Measurements from ENCODE around the gene TNRC18.
"Not testable (repeated sequence)": the region's sequence is repeated elsewhere in the genome, so short reads cannot be mapped to it uniquely, and the experiment has no call there.

TNRC18 gene

DNA sequence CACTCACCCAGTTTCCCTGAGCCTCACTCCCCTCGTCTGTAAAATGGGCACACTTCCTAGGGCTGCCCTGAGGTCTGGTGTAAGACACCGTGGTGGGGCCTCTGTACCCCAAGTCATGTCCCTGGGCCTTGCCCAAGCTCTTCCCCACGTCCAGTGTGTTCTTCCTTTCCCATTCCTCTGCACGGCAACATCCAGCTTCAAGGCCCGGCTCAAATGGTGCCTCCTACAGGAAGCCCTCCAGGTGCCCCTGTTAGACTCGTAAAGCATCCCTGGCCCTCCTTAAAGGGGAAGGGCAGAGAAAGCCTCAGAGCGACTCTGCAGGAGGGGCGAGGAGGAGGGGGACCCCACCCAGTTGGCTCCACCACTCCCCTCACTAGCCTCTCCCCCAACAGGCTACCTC, 132.3 kb downstream of the TNRC18 start:
- no peak for DNase-seq (ENCODE audit: low read depth)

DNA sequence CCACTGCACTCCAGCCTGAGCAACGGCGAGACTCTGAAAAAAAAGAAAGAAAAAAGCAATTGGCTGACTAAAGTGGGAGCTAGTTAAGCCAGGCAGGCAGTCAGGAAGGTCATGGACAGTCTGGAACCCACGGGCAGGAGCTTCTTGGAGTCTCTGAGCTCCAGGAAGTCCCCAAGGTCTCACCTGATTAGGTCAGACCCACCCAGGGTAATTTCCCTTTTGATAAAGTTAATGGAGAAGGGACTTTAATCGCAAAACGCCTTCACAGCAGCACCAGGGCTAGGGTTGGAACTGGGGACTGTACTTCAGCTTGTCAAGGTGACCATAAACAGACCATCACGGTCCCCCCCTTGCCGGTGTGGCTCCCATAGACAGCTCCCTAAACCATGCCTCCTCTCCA, 134.3 kb downstream of the TNRC18 start:
- DNase-seq (ENCODE audit: low read depth): no peak

DNA sequence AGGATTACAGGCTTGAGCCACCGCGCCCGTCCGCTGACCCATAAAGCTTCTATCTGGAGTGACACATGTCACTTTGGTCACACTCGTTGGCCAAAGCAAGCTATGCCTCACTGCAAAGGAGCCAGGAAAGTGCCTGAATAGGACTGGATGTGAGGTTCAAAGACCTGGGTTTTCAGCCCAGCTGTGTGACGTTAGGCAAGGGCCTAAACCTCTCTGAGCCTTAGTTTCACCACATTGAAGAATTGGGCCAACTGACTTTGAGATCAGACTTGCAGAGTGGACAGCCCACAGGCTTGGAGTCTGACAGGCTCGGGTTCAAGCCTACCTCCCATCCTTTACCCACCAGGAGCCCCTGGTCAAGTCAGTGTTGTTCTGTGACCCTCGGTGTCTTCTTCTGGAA, 135.1 kb downstream of the TNRC18 start:
- not testable (repeated sequence) for DNase-seq (ENCODE audit: low read depth)

DNA sequence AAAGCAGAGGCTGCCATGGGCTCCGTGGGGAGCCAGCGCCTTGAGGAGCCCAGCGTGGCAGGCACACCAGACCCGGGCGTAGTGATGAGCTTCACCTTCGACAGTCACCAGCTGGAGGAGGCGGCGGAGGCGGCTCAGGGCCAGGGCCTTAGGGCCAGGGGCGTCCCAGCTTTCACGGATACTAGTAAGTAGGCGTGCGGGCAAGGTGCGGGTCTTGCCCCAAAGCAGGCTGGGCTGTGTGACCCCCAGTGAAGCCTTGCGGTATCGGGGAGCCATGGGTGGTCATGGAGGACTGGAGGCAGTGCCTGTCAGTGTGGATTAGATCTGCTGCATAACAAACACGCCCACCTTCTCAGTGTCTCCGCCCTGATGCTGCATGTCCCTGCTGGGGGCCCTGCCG, 135.8 kb downstream of the TNRC18 start:
- DNase-seq (ENCODE audit: low read depth): no peak

DNA sequence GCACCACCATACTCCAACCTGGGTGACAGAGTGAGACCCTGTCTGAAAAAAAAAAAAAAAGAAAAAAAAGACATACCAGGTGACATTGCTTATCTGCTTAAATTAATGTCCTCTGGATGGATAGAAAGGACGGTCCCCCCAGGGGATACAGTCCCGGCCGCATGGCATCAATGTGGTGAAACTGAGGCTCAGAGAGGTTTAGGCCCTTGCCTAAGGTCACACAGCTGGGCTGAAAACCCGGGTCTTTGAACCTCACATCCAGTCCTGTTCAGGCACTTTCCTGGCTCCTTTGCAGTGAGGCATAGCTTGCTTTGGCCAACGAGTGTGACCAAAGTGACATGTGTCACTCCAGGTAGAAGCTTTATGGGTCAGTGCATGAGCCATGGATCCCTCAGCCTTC, 136.3 kb downstream of the TNRC18 start:
- DNase-seq (ENCODE audit: low read depth): not testable (repeated sequence)

DNA sequence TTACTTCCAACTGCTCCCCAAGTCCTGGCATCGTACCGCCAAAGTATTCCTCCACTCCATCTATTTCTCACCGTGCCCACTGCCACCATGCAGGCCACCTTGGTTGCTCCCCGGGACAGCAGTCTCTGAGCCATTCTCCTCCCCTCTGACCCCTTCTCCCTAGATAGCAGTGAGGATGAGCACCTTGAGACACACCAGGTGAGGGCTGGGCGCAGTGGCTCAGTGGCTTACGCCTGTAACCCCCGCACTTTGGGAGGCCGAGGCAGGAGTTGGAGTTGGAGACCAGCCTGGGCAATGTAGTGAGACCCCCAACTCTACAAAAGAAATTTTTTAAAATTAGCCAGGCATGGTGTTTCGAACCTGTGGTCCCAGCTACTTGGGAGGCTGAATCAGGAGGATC, 136.7 kb downstream of the TNRC18 start:
- no peak for DNase-seq (ENCODE audit: low read depth)

DNA sequence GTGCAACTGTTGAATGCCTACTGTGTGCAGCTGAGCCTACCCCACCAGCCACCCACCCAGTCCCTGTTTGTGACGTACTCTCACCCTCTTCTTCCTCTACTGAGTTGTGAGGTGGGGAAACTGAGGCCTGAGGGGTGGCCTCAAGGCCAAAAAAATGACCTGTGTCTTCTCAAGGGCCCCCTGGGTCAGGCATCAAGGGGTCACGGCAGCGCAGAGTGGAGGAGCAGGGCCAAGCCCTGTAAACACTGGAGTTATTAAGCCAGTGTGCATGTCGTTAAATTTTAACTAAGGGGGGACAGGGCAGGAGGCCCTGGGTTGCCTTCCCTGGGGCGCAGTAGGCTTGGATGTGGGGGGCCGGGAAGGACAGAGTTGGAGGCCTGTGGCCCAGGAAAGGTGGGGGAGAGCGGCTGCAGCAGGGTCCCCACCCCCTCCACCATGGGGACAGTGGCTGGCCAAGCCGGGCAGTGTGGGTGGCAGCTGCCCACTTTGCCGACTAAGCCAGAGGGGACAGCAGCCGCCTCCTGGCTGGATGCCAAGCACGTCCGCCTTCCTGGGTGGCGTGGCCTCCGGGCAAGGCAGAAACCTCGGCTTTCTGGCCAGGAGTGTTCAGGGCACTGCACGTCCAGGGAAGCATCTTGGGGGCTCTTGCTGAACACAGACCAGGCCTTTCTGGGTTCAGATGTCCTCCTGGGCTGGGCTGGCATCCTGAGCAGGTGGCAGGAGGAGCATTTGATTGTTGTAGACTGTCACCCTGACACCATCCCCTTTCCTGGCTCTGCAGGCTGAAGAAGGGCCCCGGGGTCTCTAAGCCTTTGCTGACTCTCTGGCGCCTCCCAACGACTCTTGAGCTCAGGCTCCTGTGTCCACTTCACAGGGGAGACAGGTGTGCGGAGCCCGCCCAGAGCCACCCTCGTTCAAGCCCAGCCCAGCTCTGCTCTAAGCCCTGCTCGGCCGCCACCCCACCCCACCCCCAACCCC, 139.0 kb downstream of the TNRC18 start:
- no peak for DNase-seq (ENCODE audit: low read depth)

DNA sequence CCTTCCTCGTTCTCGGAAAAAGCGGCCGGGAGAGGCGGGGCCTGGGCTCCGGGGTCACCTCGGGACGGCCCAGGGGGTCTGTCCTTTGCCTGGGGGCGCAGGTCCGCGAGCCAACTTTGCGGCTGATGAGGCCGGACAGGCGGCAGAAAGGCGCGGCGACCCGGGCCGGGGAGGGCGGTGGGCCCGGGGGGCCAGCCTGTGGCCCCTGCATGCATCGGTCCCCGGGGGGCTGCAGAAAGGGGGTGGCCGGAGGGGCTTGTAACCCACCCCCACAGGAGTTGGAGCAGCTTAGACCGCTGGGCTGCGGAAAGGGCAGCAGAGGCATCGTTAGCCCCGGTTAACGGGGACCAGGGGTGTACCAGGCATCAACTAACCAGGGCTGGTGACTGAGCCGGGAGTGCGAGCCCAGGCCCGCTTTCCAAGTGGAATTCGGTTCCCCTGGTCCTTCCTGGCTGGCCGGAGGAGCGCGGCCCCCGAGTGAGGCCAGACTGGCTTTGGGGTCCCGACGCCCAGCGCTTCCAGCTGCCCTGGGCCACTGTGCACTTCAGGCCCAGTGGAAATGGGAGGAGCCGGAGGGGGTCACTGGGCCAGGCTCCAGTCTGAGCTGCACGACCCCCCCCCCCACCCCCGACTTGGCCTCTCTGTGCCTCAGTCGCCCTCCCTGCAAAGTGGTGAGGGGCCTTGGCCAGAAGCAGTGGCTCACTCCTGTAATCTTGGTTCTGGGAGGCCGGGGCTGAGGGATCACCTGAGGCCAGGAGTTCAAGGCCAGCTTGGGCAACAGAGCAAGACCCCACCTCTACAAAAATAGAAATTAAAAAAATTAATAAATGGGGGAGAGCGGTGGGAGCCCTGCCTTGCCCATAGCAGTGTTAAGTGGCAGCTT, 140.0 kb downstream of the TNRC18 start:
- DNase-seq (ENCODE audit: low read depth): no peak

DNA sequence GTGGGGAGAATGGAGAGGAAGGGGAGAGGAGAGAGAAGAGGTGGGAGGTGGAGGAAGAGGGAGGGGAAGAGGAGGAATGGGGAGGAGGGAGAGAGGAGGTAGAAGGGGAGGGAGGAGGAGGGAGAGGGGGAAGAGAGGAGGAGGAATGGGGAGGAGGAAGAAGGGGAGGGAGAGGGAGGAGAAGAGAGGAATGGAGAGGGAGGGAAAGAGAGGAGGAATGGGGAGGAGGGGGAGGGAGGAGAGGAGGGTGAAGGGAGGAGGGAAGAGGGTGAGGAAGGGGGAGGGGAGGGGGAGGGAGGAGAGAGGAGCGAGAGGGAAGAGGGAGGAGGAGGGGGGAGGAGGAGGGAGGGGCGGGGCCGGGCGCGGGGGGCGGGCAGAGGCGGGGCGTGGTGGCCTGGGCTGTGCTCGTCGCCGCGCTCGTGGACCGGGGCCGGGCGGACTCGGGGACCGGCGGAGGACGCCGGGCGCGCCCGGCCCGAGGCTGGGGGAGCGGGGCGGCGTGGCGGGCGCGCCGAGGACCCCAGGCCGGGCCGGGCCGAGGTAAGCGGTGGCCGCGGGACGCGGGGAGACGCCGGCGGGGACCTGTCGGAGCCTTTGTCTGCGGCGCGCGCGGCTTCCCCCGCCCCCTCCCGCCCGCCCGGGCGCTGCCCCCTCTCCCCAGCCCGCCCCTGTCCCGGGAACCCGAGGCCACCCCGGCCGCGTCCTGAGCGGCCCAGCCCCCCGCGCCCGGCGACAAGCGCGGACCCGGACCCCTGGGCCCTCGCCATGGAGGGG, 140.9 kb downstream of the TNRC18 start, which contains the start of gene SLC29A4:
TSS of gene SLC29A4 (plus strand) at position 401 of the 774 bp plus-strand sequence. CDS start 4,874 bp downstream, outside the sequence.
- DNase-seq (ENCODE audit: low read depth): peak; percentile 8

DNA sequence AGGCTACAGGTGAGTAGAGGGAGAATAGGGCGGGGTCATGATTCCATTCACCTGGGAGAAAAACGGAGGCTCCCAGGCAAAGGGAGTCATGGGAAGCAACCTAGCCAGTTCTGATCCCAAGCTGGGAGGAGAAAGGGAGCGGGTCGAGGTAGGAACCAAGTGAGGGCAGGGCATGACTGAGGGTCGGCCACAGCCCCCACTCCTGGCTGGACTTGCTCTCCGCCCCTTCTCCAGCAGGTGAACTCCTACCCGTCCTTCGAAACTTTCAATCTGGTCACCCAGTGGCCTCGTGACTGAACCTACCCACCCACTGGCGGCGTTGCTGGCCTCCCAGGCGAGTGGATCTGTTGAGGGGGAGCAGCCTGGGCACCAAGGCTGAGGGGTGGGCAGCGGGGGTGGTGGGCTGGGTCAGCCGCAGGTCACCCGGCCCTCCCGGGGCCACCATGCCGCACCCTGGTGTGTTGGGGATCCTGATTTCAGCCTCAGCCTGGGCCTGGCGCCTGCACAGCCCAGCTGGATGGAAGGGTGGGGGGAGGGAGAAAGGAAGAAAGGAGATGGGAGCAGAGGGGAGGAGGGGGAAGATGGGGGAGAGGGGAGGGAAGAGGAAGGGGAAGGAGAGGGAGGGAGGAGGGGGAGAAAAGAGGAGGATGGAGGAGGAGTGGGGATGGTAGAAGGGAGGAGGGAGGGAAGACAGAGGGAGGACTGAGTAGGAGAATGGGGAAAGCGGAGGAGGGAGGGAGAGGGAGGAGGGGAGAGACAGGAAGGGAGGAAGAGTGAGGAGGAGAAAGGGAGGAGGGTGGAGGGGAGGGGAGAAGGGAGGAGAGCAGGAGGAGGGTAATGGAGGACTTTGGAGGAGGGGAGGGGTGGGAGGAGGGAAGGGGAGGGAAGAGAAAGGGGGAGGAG, 141.8 kb downstream of the TNRC18 start:
- not testable (repeated sequence) for DNase-seq (ENCODE audit: low read depth)

DNA sequence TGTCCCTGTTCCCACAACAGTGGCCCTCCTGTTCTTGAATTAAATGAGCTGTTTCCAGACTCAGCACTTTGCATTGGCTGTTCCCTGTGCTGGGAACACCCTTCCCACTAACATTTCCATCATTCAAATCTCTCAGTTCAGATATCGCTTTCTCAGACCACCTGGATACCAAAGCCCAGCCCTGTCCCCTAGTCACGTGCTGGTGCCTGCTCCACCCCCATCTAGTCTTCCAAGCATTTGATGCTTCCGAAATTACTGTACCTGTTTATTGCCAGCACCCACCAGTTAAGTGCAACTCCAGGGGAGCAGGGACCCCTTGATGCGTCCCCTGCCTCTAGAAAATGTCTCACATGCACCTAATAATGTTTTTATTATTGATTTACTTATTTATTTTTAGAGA, 143.9 kb downstream of the TNRC18 start:
- no peak for DNase-seq (ENCODE audit: low read depth)

DNA sequence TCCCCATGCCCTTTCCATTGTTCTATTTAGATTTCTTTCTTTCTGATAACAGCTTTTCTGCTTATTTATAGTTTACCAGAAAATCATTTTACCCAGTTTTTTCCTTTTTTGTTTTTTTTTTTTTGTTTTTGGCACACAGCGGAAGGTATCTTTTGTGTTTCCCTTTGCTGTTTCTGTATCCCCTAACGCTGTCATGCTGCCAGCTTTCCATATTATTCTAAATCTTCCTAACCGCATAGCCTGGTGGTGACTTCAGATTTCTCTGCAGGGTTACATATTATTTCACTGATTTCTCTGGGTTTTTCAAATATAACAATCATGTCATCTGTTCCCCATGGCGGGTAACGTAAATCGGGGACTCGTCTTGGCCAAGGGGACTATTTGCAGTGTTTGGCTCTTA, 144.9 kb downstream of the TNRC18 start:
- DNase-seq (ENCODE audit: low read depth): no peak

DNA sequence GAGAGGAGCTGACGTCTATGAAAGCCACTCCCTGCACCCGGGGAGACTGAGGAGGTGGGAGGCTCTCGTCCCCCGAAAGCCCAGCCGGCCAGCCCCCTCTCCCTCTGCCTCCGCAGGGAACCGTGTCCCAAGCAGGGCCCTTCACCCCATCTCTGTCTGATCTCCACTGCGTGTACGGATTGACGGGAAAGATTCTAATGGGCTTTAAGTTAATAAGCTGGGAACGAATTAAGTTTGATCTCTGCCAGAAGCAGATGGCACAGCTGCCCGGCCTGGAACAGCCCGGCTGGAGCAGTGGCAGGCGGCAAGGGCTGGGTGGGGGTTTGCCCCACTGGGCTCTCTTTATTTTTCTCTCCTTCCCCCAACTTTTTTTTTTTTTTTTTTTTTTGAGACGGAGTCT, 147.0 kb downstream of the TNRC18 start:
- no peak for DNase-seq (ENCODE audit: low read depth)

DNA sequence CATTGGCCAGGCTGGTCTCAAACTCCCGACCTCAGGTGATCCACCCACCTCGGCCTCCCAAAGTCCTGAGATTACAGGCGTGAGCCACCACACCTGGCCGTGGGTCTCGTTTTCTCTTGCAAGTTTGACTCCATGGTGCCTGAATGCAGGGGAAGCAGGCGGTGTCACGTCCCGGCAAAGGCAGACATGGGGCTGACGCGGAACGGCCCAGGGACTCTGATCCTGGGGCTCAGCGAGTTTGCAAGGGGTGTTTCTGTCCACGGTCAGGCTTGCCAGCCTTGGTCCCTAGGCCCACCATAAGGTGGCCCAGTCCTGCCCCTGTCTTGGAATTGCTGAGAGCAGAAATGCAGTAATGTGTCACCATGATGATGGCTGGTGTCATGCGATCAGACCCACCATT, 147.5 kb downstream of the TNRC18 start:
- not testable (repeated sequence) for DNase-seq (ENCODE audit: low read depth)

DNA sequence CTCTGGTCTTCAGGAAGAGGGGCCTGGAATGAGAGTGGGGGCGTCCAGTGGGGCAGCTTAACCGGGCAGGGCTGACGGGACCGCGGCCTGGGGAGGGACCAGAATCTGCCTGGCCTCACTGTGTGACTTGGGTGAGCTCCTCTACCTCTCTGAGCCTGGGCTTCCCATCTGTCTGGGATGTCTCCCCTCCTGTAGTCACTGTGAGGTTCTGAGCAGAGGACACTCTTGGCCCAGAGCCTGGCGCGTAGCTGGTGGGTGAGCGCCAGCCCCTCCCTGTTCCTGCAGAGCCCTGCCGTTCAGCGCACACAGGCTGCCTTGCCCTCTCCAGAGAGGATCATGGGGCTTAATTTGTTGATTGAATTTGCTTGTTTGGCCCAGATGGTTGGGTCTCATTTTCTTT, 148.1 kb downstream of the TNRC18 start:
- DNase-seq (ENCODE audit: low read depth): not testable (repeated sequence)

DNA sequence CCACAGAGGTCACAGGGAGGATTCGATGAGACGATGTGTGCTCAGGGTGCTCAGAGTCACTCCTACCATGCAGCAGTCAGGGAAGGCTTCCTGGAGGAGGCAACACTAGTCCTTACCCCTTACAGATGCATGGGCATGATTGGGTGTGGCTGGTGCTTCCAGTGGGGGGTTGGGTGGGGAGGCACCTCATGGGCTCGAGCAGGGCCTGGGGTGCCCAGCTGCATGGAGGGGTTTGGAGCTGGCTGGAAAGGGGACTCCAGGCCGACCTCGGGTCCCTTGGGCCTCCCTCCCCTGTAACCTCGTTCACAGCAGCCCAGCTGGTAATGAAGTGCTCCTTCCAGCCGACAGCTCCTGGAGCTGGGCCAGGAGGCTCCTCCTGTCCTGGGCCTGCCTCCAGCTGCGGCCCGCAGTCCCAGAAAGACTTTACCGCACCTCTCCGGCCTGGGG, 148.6 kb downstream of the TNRC18 start:
- DNase-seq (ENCODE audit: low read depth): not testable (repeated sequence)

DNA sequence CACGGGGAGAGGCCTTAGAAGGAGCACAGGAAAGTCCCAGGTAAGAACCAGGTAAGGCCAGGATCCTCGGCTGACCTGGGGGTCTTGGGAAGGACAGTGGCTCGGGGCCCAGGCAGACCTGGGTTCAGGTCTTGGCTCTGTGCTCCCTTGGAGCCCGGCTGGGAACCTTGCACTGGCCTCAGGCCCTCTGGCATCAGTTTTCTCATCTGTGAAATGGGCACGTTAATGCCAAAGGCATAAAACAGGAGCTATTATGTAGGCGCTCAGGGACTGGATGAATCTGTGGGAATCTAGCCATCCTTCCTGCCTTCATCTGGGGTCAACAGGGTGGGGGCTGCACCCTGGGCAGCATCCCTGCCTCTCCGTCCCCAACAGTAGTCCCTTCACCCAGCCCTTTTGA, 149.2 kb downstream of the TNRC18 start:
- DNase-seq (ENCODE audit: low read depth): no peak

DNA sequence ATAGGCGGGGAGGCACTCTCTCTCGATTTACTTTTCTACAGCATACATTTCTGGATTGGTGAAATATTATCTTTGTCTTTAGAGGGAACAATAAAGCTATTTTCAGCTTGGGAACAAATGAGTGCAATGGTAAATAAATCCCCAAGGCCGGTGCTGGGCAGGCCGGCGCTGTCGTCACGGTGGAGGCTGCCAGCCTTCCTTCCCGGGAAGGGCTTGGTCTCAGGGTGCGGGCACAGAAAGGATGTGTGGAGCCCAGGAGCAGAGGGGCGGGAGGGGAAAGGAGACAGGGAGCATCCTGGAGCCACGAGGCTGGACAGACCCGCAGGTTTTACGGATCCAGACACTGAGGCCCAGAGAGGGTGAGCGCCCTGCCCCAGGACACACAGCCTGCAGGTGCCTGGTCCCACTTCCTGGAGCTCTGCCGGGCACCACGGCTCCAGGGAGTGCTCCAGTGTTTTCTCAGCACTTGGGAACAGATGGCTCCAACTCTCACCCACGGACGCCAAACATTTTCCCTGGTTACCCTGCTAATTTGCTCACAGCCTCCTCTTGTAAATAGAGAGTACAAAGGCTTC, 149.7 kb downstream of the TNRC18 start:
- not testable (repeated sequence) for DNase-seq (ENCODE audit: low read depth)

DNA sequence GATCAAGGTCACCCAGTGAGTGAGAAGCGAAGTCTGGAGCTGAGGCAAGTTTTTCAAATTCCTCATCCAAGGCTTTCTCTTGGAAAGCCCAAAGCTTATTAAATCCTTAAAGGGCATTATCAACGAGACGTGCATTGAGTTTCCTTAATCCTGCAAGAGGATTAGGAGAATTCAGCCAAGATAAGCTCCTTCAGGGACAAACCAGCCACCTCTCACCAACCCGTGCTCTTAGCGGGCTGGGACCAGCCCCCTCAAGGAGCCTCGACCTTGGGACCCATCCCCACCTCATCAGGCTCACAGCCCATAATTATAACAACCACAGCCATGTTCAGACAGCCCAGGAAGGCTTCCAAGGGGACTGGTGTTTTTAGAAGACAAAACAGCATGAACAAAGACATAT, 152.8 kb downstream of the TNRC18 start:
- DNase-seq (ENCODE audit: low read depth): no peak

DNA sequence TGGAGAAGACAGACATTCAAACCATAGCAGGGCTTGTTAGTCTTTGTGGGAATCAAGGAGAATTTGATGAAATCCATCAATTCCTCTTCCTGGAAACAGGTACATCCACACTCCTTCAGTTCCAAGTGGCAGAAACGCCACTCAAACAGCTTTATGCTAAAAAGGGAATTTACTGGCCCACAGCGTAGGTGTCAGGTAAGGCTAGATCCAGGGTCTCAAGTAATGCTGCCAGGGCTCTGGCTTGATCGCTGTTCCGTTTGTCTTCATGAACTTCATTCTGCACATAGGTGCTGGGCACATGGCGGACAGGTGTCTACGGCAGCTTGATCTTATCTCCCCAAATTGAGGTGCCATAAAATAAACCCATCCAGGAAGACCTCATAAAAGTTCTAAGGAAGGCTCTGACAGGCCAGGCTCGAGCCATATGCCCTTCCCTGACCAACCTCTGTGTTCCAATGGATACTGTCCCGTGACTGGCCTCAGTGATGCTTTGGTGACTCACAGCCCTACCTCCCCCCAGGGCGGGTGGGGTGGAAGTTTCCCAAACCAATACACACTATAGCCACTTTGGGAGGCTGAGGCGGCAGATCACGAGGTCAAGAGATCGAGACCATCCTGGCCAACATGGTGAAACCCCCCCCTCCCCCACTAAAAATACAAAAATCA, 153.5 kb downstream of the TNRC18 start:
- DNase-seq (ENCODE audit: low read depth): not testable (repeated sequence)
